HG03108 (cell line): ENCODE results near the gene CYP26B1.

Experiments used
- ATAC-seq: cut with Tn5 transposase; IDR thresholded peaks from one replicate; pipeline ENCODE4 v1.9.1; 2021; ENCODE audit warnings: moderate library complexity; ENCODE audit not compliant: unreplicated experiment

CYP26B1 gene

DNA sequence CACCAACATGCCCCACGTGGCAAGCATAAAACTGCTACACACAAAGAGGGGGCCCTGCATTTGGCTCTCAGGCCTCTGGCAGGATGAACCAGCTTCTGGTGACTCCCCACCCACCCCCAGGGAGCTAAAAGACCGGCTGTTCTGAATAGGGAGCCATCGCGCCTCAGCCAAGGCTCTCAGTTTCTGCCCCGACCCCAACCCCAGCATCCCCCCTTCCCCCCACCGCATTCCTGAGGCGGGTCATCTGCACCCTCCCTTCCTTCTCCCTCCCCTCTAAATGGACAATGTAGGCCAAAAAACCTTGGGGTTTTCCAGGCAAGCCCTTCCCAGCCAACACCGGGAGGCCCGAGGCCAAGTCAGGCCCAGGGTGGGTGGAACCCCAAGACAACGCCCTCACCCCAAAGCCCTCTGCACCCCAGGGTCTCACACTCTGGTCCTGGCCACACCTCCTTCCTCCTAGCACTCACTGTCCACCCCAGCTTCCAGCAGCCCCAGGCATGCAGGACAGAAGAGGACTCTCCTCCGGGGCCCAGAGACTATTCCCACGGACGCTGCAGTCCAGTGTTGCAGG lies 5.7 kb downstream of the CYP26B1 start:
- ATAC-seq = no peak

DNA sequence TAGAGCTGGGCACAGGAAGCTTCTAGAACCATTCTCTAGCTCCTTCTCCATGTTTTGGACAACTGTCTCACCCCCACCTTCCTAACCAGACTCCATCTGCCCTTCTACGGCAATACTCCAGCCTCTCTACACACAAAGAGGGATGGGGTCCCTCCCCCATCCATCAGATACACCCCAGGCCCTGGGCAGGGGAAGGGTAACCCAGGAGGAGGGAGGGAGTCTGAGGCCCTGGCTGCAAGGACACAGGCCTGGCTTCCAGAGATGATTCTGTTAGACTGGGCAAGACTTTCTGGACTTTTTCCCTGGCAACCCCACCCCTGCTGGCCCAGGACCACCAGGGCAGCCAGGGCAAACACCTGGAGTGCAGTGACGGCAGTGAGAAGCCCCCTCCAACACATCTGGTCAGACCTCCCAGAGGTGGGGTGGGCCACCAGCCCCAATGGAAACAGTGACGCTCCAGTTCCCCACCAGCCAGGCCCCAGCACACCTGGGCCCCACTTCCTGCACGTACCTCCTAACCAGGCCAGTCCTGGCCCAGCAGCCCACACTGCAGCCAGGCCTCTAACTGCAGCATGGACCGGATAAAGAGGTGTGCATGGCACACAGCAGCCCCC lies 6.5 kb downstream of the CYP26B1 start:
- ATAC-seq = no peak

DNA sequence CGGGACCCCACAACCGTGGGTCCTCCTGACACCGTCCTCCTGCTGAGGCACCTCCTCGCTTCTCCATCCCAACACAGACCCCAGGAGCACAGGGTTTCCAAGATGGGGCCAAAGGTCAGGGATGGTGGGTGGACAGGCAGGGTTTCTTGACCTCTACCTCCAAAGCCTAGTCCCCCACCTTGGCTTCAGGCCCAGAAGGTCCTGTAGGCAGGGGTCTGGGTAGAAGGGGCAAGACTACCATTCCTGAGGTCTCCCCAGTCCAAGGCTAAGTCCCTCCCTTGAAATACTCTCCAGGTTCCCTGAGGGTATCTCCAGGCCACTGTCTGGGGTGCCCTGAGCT lies 7.1 kb downstream of the CYP26B1 start:
- no peak for ATAC-seq

DNA sequence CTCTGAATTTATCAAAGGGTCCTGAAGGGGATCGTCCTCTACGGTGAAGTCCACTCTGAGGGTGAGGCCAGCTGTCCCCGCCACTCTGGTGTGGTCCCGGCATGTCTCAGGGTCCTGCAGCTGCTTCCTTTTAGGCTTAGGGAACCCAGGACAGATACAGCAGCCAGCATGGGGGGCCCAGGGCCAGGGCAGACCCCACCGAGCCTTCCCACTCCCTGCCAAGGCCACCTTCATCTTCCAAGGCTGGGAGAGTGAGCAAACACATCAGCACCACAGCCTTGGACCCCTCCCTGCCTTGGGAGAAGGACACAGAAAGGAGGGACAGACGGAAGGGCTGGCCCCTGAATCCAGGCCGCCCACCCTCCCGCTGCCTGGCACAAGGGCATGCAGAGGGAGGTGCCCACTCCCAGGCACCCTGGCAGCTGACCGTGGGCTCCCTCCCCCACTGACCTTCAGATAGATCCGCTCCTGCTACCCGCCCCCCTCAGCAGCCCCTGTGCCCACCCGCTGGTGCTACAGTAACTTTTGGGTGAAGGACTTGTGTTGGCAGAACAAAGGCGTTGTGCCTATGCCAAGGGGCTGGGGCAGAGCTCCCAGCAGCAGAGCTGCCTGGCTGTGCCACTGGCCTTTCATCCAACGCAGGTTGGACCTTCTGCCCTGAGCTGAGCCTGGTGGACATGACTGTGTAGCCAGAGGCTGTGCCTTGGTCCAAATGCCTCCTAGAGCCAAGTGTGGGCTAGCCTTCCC lies 7.6 kb downstream of the CYP26B1 start:
- no peak for ATAC-seq

DNA sequence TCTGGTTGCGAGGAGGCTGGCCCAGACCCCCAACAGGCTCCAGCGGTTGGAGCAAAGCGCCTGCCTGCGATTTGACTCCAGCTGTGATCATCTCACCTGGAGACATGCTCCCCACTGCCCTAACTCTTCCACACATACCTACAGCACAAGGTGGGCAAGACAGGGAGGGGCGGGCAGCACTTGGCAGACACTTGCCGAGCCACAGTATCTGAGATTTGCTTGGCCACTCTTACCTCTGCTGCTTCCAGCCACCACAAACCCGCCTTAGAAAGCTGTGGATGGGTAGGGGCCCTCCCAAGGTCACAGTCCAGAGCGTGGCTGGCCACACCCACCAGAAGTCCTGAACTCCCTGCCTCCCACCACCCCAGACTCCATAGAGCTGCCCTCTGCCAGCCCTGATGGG lies 8.2 kb downstream of the CYP26B1 start:
- ATAC-seq = no peak

DNA sequence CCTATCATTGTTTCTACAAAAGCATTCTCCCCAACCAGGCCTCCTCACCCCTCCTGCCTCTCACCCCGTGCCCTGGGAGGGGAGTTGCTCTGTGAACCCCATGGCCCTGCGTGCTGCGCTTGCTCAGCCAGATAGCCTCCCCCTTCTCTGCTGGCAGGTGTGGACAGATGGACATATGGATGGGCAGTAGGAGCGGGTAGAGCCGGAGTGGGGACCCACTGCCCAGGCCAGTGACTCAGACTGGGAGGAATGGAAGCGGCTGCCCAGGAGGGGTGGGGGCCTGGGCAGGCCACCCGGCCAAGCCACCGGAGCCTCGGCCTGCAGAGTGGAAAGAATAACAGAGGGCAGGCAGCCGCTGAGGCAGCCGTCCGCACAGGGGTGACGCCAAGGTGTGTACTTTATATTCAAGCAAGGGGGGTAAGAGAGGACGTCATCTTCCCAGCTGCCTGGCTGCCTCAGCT lies 8.7 kb downstream of the CYP26B1 start:
- no peak for ATAC-seq

DNA sequence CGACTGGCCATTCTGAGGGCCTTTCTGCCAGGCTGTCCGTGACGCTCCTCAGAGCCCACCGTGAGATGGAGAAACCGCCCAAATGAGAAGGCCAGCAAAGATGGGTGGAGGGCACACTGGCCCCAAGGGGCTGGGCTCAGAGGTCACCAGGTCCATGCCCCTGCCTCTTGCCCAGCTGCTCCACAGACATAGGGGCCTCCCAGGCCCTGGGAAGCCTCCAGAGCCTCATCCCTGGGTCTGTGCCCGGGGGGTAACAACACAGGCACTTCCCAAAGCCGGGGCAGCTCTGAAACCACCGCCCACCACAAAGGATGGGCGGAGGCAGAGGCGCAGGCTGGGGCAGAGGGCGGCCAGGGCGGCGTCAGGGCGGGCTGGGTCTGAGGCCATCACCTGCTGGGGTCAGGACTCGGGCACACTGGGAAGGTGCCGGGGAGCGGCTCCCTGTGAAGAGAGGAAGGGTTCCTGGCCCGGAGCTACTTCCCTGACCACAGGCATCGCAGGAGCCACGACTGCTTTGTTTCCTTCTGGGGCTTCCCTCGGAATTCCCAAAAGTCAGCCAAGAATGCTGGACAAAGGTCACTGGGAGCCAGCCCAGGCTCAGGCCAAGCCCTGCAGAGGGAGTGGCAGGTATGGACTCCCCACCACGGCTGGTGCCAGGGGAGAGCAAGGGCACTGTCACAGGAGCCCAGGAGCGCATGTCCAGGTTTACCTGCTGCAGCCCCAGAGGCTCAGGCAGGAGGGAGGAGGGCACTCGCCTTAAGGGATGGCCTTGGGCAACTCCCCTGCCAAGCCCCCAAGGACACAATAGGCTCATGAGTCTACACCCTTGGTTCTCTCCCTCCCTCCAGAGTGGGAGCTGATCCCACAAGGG lies 9.4 kb downstream of the CYP26B1 start:
- ATAC-seq = no peak

DNA sequence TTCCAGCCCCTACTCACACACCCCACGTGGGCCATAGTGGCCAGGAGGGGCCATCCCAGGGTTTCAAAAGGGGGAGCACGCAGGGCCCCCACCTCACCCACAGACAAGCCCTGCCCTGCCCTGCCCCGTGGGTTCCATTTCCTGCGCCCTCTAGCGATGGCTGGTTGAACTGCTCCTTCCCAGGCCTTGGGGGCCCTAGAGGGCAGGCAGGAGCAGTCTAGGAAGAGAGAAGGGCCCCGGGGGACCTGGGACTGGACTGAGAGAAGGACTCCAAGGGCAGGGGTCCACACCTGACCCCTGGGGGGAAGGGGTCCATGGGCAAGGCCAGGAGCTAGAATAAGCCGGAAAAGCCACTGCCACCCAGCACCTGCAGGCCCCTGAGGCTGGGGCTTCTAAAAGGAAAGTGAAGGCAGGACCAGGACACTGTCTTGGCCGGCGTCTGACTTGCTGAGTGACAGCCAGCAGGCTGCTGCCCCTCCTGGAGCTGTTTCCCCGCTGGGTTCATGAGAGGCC lies 10.1 kb downstream of the CYP26B1 start:
- ATAC-seq = peak; percentile 72

DNA sequence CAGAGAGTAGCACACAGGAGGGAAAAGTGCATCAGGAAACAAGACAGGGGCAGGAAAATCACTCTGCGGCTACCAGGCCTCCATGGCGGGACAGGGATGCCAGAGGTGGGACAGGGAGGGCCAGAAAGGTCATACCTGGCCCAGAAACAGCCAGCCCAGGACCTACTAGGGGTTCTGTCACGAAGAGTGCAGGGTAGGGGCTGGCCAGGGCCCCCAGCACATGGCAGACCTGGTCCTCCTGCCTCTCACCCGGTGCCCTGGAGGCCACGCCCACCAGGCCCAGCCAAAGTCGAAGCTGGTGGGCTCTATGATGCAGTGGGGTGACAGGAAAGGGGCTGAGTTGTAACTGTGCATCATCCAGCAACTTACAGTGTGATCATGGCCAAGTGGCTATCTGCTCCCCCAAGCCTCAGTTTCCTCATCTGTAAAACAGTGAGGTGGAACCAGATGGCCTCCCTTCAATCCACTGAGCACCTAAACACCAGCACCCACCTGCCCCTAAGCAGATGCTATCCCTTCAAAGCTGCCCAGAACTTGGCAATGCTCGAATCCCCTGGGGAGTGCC lies 10.6 kb downstream of the CYP26B1 start:
- ATAC-seq = no peak

DNA sequence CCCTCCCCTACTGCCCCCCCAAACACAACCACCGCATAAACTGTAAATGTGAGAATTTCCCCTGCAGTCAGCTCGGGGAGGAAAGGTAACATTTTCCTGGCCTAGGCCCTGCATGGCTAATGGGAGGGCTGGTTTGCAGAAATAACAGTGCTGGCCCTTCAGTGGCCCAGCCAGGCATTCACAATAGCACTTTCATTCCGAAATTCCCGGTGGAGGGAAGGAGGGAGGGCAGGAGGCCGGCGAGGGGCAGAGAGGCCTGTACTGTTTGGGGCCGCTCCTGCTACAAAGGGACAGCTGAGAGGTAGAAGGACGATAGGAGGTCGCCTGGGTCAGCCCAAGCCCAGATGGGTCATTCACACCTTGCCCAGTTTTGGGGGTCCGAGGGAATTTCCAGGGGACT lies 11.3 kb downstream of the CYP26B1 start:
- no peak for ATAC-seq

DNA sequence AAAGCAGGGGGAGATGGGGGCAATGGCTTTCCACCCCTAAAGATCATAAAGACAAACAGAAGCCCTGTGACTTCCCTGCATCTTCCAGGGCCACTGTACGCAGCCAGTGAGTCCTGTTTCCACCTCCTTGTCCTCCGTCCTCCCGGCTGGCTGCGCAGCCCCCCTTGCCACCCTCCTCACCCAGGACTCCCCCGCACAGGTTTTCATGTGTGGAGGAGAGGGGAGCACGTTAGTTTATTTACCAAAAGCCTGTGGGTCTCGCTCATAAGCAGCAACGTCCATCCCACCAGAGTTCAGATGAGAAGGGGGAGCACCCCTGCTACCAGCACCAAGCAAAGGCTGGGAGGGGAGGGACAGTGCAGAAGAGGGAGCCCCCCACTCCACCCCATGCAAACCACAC lies 11.7 kb downstream of the CYP26B1 start:
- ATAC-seq = no peak

DNA sequence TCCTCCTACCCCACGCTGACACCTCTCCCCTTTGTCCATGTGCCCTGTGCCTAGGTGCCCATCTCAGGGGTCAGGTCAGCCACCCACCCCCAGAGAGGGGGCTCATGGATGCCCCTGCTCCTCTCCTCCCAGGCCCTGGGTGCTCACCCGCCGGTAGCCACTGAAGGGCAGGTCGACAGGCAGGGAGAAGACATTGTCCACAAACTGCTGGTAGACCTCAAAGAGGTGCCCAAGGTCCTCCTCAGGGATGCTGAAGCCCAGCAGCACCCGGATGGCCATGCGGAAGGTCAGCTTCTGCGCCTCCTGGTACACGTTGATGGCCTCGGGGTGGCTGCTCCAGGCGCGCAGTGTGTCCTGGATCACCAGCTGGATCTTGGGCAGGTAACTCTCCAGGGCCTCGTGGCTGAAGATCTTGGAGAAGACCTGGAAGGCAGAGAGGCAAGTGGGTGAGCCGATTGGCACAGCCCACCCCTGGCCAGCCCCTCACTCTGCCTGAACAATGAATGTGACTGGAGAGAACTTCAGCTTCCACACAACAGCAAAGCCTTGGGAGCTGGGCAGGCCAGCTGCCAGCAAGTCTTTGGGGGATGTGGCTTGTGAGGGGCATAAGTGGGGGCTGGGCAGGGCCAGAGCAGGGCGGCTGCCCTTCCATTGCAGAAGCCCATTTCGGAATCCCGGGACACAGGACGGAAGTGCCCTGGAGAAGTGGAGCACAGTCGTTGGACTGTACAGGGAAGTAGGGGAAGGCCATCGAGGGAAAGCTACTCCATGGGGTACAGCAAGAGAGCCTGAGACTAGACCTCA lies 12.5 kb downstream of the CYP26B1 start:
- no peak for ATAC-seq

DNA sequence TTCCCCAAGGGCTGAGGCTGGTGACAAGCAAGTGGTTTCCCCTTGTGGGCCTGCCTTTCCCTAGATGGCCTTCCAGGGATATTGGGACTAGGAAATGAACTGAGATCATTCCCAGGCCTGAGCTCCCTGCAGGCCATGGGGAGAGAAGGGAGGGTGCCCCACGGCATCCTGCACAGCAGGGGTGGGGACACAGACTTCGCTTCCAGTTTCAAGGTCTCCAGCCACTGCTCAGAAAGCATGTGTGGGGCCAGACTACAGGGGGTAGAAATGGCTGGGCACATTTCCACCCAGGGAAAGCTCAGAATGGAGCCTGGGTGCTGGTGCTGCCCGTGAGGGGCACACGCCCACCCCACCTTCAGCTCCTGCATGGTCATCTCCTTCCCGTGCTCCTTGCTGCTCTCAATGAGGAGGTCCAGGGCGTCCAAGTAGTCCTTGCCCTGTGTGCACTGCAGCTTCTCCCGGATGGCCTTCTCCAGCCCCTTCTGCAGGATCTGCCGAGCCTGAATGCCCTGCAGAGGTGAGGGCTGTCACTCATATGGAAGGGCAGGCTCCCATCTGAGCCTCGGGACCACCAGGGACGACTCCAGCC lies 13.2 kb downstream of the CYP26B1 start:
- ATAC-seq = no peak

DNA sequence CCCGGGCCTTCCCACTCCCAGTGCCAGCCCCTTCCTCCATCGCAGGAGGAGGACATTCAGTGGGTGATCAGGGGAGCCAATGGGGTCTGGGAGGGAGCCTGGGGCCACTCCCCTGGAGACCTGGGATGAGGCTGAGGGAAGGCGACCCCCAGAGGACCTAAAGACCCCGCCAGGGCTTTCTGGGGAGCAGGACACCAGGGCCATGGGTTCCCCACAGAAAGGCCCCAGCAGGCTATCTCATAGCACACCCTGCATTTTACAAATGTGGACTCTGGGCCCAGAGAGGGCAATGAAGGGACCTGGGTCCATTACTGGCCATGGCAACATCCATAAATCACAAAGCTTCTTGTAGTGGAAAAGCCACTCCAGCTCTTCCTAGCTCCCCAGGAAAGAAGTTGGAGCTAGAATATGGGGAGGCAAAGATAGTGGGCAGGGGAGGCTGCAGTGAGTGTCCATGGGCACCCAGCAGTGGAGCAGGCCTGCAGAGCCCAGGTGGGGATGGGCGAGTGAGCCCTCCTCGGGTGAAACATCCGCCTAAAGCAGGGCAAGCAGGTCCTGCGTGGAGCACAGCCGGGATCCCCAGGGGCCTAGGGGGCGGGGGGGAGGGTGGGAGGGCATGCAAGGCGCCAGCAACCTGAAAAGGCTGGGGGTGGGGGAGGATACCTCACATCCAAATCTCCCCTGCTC lies 13.8 kb downstream of the CYP26B1 start:
- ATAC-seq = no peak

DNA sequence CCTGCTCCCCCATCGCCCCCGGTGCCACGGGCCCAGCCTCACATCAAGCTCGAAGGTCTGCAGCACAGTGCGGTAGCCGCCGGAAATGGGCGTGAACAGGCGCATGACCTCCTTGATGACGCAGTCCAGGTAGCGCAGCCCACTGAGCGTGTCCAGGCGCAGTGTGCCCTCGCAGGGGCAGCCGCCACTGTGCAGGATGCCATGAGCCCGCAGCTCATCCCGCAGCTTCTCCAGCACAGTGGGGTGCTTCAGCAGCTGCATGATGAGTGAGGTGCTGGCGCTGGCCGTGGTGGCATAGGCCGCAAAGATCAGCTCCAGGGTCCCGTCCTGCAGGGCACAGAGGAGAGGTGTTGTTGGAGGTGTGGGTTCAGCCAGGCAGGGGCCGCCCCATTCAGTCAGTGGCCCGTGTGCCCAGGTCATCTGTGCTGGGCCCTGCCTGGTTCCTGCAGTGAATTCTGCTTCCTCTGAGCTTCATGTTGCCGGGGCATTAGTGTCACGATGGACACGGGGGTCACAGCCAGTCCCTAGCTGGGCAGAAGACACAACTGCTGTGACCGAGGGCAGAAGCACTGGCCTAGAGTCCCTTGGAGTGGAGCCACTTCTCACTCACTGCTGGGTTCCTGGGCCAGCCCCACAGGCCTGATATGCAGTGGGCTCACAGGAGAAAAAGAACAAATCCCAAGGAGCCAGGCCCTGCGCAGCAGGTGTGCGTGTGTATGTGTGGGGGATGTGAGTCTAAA lies 14.5 kb downstream of the CYP26B1 start:
- ATAC-seq = no peak

DNA sequence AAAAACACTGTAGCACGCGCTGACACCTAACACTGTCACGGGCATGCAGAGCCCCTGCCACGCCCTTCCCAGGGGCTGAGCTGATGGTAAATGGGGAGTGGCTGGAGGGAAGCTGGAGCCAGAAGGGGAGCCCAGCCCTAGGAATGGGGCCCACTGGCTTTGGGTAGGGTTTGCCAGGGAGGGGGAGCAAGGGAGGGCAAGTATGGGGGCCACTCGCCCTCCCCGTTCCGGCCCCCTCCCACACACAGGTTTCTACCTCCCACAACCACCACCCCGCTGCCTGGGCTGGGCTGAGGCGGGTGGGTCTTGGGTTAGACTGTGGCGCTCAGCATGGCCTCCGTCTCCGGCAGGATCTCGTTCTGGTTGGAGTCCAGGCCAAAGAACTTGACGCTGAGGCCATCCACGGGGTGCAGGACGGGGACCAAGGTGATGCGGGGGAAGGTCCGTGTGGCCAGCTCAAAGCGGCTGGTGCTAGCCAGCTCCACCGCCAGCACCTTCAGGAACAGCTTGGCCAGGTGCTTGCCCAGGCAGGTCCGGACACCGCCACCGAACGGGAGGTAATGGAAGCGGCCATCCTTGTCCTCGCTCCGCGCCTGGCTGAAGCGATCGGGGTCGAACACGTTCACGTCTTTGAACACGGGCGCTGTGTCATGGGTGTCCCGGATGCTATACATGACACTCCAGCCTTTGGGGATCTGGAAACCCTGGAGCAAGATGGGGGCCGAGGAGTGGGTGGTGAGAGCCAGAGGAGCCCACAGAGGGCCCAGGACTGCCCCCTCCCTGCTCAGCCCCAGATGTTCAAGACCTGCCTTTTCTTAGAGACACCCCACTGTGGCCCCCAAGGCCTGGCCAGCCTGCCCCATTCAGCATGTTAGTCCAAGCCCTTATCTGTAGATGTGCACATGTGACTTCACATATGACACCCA lies 15.5 kb downstream of the CYP26B1 start:
- no peak for ATAC-seq

DNA sequence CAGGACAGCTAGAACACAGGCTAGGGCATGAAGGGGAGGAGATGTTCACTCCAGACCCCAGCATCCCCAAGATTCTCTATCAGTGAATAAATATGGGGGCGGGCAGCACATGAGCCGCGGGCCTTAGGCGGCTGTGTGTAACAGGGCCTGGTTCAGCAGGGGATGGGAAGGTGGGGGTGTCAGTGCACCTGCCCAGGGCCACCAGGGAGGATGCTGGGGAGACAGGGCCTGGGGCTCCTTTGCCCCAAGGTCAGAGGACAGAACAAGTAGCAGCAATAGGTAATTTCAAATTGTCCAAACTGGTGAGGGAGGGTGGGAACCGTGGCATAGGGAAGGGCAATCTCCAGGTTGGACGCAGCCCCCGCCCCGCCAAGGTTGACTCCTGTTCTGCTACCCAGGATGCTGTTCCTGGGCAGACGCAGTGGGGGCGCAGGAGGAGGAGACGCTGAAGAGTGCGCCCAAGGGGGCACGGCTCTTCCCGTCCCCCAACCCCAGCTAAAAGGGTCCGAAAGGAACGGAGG lies 16.2 kb downstream of the CYP26B1 start:
- no peak for ATAC-seq
